Inferior parietal cortex (tissue), 1 donor: Measurements from ENCODE around the gene MYH7B.

Experiments used
- DNase-seq: peaks from one replicate; pipeline ENCODE4 v3.0.0-alpha.2; 2016; ENCODE audit errors: extremely low spot score

The MYH7B gene

DNA sequence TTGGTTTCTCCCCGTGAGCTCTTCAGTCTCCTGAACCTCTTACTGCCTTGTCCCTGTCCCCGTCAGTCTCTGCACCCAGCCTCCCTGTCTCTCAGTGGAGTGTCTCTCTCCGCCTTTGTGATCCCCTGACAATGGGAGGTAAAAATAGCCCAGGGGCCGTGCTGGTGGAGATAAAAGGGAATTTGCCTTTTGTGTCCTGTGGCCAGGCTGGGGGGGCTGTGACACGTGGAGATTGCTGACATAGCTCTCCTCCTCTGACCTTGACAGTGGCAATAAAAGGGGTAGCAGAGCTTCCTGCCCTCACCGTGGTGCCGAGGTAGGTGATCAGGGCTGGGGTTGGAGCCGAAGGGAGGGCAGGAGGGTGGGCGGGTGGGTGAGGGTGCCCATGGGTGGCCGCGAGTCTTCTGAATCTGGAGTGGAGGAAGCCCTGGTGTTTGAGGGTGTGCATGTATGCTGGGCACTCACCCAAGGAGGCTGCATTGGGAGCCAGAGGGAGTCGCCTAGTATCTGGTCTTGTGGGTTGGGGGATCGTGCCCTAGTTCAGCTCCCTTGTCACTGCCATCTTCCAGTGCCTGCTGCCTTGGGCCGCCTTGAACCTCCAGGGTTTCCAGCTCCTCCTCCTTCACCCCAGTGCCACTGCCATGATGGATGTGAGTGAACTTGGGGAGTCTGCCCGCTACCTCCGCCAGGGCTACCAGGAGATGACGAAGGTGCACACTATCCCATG lies 21.9 kb downstream of the MYH7B start:
- no peak for DNase-seq

- DNase-seq, result no peak
Observed at GRCh38 chr20:34978092-34978744, 22.6 kb downstream of the MYH7B start.

DNA sequence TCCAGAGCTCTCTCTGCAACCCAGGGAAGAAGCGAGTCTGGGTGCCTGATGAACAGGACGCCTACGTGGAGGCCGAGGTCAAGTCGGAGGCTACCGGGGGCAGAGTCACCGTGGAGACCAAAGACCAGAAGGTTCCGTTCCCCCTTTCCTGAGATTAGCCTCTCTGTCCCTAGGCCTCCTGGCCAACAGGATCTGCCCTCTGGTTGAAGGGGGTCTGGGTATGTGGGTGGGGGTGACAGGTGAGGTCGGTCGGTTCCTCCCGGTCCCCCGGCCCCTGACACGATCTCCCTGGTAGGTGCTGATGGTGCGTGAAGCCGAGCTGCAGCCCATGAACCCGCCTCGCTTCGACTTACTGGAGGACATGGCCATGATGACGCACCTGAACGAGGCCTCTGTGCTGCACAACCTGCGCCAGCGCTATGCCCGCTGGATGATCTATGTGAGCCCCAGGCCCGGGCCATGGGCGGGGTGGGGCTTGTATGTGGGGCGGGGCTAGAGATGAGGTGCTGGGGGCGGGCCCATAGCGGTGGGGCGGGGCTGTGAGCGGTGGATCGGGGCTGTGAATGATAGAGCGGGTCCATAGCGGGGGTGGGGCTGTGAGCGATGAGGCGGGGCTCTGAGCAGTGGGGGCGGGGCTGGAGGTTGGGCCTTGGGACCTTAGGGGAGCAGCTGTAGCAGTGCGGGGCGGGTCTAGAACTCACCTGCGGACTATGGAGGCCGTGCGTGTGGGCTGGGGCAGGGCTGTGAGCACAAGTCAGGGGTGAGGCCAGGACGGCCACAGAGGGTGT lies 23.9 kb downstream of the MYH7B start:
- no peak for DNase-seq

GRCh38 chr20:34980543-34981233 lies 25.0 kb downstream of the MYH7B start:
- DNase-seq, result no peak

DNA sequence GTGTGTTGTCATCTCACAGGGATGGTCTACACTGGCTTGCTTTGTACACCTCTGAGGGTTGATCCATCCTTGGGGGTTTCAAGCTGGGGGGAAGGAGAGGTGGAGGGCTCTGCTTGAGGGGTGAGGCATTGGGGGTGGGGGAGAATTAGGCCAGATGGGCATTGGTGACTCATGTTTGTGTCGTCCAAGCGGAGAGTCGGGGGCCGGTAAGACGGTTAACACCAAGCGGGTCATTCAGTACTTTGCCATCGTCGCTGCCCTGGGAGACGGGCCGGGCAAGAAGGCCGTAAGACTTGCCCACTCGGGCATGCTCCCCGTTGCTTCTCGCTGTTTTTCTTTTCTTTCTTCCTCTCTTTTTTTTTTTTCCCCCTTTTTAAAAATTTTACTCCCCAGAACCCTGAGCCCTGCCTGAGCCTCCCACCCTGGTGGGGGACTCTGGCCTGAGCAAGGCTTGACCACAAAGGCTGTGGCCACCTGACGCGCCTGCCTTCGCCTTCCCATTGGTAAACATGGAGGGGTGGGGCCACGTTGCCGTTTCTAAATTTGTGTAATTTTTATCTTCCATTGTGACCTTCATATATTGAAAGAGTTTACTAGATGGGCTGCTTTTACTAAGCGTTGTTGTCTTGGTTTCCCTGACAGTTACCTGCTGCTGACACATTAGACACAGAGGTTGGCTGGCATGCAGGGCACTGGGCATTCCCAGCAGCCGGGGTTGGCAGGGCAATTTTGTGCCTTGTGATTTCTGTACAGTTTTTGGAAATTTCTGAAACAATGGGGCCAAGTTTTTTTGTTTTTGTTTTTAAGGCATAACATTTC lies 26.8 kb downstream of the MYH7B start:
- no peak for DNase-seq

DNA sequence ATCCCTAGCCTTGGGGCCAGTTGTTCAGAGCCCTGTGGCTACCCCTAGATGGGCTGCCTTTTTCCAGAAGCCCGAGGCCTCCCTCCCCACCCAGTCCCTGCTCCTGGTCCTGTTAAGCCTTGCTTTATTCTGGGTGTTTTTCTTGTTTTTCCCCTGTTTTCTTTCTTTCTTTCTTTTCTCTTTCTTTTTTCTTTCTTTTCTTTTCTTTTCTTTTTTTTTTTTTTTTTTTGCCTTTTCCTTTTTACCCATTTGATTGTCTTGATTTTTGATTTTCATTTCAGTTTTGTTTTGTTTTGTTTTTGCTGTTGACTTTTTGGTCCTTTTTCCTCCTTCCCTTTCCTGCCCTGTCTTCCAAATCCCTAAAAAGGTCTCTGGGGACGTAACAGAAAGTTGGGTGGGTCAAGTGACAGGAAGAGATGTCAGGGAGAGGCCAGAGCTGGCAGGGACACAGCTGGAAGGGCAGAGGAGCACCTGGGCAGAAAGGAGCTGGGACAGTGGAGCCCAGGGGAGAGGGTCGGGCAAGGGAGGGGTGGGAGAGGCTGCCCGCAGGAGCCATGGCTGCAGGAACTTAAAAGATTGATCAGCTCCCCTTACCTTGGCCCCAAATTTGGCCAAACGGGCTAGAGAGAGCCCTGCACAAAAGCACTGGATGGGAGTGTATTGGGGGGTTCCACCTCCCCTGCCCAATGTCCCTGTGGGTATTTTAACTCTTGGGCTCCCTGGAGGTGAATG lies 27.6 kb downstream of the MYH7B start:
- DNase-seq, result no peak

- no peak for DNase-seq
Observed at GRCh38 chr20:34983995-34984735, 28.5 kb downstream of the MYH7B start.

DNA sequence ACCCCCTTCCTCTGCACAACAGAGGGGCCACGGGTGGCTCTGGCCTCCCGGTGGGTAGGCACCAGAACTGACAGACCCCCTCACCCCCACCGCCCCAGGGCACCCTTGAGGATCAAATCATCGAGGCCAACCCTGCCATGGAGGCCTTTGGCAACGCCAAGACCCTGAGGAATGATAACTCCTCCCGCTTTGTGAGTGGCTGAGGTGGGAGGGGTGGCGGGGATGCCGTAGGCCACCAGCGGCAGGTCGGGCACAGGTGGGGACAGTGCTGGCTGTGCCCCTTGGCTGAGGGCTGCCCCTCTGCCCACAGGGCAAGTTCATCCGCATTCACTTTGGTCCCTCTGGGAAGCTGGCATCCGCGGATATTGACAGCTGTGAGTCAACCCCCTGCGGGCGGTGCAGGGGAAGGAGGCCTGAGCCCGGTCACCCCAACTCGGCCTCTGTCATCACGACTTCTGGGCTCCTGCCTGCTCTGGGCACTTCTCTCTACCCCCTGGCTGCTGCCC lies 29.1 kb downstream of the MYH7B start:
- DNase-seq, result no peak

DNA sequence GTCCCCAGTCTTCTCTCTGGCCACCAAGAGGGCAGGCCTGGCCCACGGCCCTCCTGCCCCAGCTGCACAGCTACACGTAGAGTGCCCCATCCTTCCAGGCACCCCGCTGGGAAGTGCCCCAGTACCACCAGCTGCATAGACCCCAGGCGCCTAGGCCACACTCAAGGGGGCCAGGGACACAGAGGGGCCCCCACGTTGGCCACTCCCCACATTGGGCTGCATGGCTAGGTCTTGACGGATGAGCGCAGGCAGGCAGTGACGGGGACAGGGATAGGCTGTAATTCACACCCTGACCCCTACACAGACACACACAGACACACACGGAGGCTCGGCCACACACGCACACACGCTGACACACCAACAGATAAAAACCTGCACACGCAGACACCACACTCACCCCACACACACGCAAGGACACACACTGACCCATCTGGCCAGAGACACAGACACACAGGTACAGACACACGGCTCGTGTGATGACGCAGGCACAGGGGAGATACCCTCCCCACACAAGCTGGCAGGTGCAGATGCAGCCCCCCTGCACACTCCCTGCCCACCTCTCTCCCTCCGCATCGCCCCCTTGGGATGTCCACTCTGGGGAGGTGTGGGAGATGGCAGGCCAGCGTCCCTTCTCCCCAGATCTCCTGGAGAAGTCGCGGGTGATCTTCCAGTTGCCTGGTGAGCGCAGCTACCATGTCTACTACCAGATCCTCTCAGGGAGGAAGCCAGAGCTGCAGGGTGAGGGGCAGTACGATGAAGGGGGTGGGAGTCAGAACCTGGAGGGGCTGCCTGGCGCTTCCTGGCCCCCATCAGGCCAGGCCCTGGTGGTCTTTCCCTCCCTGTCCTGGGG lies 30.0 kb downstream of the MYH7B start:
- DNase-seq, result no peak

- DNase-seq, result no peak
Observed at GRCh38 chr20:34986311-34987287, 30.9 kb downstream of the MYH7B start.

- DNase-seq, result no peak
Observed at GRCh38 chr20:34987288-34988190, 31.9 kb downstream of the MYH7B start.

DNA sequence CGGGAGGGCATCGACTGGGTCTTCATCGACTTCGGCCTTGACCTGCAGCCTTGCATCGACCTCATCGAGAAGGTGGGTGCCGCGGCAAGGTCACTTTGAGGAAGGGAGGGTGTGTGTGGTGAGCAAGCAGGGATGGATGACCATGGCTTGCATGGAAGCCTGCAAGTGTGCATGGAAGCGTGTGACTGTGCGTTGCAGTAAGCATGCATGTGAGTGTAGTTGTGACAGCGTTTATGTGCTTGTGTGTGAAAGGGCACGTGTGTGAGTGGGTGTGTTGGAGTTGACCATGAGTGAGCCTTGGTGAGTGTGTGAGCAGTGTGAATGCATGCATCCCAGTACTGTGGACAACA lies 32.5 kb downstream of the MYH7B start:
- DNase-seq, result no peak

- DNase-seq, result no peak
Observed at GRCh38 chr20:34989118-34989517, 33.5 kb downstream of the MYH7B start.

GRCh38 chr20:34989670-34990069 lies 34.0 kb downstream of the MYH7B start:
- no peak for DNase-seq

- DNase-seq, result no peak
Observed at GRCh38 chr20:34990231-34990630, 34.6 kb downstream of the MYH7B start.

- DNase-seq, result no peak
Observed at GRCh38 chr20:34990661-34991214, 35.1 kb downstream of the MYH7B start.
